Lower leg skin (tissue), 4 donors: Measurements from ENCODE around the gene RIPK1. TPM values are rescaled to one million over a fixed set of nuclear protein-coding genes. Genes with fewer than 3 reads are reported as not detected.

Source experiments
- DNase-seq, 2 donors: peaks; one replicate each; pipeline ENCODE4 v3.0.0-alpha.2; 2019; ENCODE audit warnings: low spot score in 2 of 2
- H3K4me3 ChIP-seq: fragments of 200-600 bp; sonication (generic); 2 replicates; pipeline ENCODE4 v1.5.1; 2017; ENCODE audit warnings: mild to moderate bottlenecking, low read depth; ENCODE audit not compliant: poor library complexity, severe bottlenecking
- POLR2A ChIP-seq, 2 donors: fragments of 450-650 bp; IDR thresholded peaks; one replicate each; pipeline ENCODE4 v1.6.1; 2016 to 2017; ENCODE audit warnings: antibody characterized with exemption in 2 of 2, mild to moderate bottlenecking in 1 of 2, moderate library complexity in 1 of 2
- WGBS, 2 donors: methylation state at CpG; one replicate each; pipeline ENCODE4 v1.1.5; 2018; 5-methylcytosine and 5-hydroxymethylcytosine counted together
- intact Hi-C: fragments of 100-400 bp; cut with DNase I; formaldehyde crosslinking; loops from one replicate; pipeline ENCODE4 v1.15.0; 2023; ENCODE audit warnings: low total_unique reads
- total RNA-seq, 4 donors: library from RNA; depleted of rRNA; stranded (reverse); fragments of >200 nt; gene quantifications; one replicate each; pipeline ENCODE4 v1.1.0, GENCODE V29; 2016
- TF ChIP-seq, protein P1 (sequence below), 3 donors: fragments of 450-650 bp; IDR thresholded peaks; one replicate each; pipeline ENCODE4 v1.5.1; 2016; ENCODE audit warnings: antibody characterized with exemption in 3 of 3, mild to moderate bottlenecking in 3 of 3, moderate library complexity in 2 of 3

Gene RIPK1
- total RNA-seq, 4 donors from 2014 or later, result 28.2 to 37.2 (median 29.5) TPM

DNA sequence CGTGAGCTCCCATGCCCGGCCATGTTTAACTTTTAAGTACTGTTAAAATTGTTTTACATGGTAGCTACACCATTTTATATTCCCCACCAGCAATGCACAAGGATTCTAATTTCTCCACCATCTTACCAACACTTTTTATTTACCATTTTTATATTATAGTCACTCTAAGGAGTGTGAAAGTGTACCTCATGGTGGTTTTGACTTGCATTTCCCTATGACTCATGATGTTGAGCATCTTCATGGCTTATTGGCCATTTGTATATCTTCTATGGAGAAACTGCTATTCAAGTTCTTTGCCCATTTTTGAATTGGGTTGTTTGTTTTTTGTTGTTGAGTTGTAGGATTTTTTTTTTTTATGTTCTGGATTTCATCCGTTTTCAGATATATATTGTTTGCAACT is 34.6 kb downstream of the RIPK1 start:
- WGBS, 2 donors, result 94 to 96% methylated on average over 3 of the region's 3 CpGs
- H3K4me3 ChIP-seq, result no peak overlapping the region
- DNase-seq, result no peak
- intact Hi-C loops, result no loop called here
- TF ChIP-seq, protein P1, sequence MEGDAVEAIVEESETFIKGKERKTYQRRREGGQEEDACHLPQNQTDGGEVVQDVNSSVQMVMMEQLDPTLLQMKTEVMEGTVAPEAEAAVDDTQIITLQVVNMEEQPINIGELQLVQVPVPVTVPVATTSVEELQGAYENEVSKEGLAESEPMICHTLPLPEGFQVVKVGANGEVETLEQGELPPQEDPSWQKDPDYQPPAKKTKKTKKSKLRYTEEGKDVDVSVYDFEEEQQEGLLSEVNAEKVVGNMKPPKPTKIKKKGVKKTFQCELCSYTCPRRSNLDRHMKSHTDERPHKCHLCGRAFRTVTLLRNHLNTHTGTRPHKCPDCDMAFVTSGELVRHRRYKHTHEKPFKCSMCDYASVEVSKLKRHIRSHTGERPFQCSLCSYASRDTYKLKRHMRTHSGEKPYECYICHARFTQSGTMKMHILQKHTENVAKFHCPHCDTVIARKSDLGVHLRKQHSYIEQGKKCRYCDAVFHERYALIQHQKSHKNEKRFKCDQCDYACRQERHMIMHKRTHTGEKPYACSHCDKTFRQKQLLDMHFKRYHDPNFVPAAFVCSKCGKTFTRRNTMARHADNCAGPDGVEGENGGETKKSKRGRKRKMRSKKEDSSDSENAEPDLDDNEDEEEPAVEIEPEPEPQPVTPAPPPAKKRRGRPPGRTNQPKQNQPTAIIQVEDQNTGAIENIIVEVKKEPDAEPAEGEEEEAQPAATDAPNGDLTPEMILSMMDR (IDR thresholded peaks at IDR 0.05), result no peak
- no peak for TF ChIP-seq POLR2A (IDR thresholded peaks at IDR 0.05)

- 77 to 87% methylated on average over 10 of the region's 10 CpGs for WGBS, 2 donors
- no peak for TF ChIP-seq POLR2A (IDR thresholded peaks at IDR 0.05)
- TF ChIP-seq, protein P1 (IDR thresholded peaks at IDR 0.05), result no peak
- no peak for DNase-seq
- H3K4me3 ChIP-seq, result no peak overlapping the region
- intact Hi-C loops, result no loop called here
These were observed 40.6 kb downstream of the RIPK1 start for GRCh38 chr6:3108746-3109414.

DNA sequence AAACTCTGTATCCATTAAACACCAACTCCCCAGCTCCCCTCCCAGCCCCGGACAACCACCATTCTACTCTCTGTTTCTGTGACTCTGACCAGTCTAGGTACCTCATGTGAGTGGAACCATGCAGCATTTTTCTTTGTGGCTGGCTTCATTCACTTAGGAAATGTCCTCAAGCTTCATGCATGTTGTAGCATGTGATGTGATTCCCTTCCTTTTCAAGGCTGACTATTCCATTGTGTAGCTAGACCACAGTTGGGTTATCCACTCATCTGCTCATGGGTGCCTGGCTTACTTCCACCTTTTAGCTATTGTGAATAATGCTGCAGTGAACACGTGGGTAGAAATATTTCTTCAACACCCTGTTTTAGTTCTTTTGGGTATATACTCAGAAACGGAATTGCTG is 41.5 kb downstream of the RIPK1 start:
- TF ChIP-seq POLR2A (IDR thresholded peaks at IDR 0.05), result no peak
- H3K4me3 ChIP-seq, result no peak overlapping the region
- 65 to 68% methylated on average over 3 of the region's 3 CpGs for WGBS, 2 donors
- DNase-seq, result no peak
- intact Hi-C loops, result no loop called here

DNA sequence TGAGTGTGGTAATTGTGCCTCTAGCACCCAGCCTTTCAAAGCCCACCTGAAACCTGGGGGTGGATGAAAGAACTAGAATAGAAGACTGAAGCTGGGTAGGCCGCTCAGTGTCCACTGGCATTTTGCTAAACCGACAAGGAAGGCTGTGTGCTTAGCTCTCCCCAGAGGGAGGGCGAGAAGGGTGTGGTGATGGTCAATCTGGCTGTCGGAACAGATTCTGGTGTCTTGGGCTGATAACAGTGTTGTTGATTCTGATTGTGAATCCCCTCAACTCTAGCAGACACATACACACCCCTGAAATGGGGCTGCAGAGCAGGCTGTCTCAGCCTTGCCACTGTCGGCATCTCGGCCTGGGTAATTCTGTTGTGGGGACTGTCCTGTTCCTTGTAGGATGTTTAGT is 46.1 kb downstream of the RIPK1 start:
- intact Hi-C loops, result no loop called here
- WGBS, 2 donors, result 93 to 95% methylated on average over 5 to 6 of the region's 6 CpGs

DNA sequence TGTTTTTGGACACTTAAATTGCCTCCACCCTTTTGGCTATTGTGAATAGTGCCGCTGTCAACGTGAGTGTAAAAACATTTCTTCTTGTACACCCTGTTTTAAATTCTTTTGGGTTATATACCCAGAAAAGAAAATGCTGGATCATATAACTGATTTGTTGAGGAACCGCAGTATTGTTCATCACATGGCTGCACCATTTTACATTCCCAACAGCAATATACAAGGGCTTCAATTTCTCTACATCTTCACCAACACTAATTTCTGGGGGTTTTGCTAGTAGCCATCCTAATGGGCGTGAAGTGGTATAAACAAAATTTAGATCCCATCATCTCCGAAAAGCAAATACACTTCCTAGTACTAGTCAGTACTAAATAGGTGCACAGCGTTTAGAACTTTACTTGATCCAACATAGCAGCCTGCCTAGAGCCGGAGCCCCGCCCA is 49.6 kb downstream of the RIPK1 start:
- WGBS, 2 donors, result 3 to 5% methylated on average over 8 of the region's 8 CpGs
- peak overlapping the region; percentile 71 for H3K4me3 ChIP-seq
- intact Hi-C loops, result no loop called here
- no peak for DNase-seq
- TF ChIP-seq, protein P1 (IDR thresholded peaks at IDR 0.05), result no peak
- TF ChIP-seq POLR2A (IDR thresholded peaks at IDR 0.05), result no peak

More for the DNA sequence above, 46.1 kb downstream of the RIPK1 start:
- DNase-seq, result no peak
- no peak for TF ChIP-seq POLR2A (IDR thresholded peaks at IDR 0.05)
- TF ChIP-seq, protein P1 (IDR thresholded peaks at IDR 0.05), result no peak
- H3K4me3 ChIP-seq, result no peak overlapping the region

DNA sequence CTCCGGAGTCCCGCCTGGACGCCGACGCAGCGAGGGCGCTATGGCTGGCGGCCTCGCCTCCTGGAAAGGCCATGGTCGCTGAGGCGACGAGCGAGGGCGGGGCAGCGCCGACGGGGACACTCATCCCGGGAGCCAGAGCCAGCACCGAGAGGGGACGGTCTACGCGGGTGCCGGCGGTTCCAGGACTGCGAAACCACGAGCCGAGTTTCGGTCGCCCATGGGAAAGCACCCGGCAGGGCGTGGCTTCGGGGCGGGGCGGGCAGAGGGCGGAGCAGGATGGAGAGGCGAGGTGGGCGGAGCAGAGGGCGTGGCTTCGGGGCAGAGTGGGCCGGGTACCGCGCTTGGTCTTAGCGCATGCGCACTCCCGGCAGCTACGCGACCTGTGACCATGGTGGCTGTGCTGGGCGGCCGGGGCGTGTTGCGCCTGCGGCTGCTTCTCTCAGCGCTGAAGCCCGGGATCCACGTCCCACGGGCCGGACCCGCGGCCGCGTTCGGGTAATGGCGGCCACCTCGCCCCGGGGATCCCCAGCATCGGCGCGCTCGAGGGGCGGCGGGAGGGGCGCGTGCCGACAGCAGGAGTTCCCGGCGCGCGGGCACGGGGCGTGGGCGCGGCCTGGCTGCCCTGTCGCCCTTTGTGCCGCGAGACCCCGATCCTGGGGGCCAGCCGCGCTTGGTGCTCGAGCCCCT is 50.2 kb downstream of the RIPK1 start, which contains the start of gene BPHL:
BPHL (plus strand) TSS at position 359 of the 687 bp plus-strand sequence; CDS start at position 389, 30 bp downstream.
- intact Hi-C loops, result no loop called here
- TF ChIP-seq, protein P1 (IDR thresholded peaks at IDR 0.05), result peak in 1 of 3 donors; percentile 50
- peak in 1 of 2 donors; percentile 18 for TF ChIP-seq POLR2A (IDR thresholded peaks at IDR 0.05)
- H3K4me3 ChIP-seq, result peak within 1 kb of the TSS; percentile 71
- WGBS, 2 donors, result 0 to 1% methylated on average over 40 to 76 of the region's 89 CpGs
- peak; percentile 96 to 99 for DNase-seq
